ENCODE results near the gene ALKBH8. TPM values are rescaled to one million over a fixed set of nuclear protein-coding genes. Genes with fewer than 3 reads are reported as not detected.
A peak's percentile ranks its signal among the peaks of the same experiment; 100 is the strongest.

The ALKBH8 gene
- total RNA-seq, 1 experiment from 2014 or later = 15.7 TPM

- peaks cover 17% of the 10 kb centered on the region for H3K4me1 Mint-ChIP-seq (ENCODE audit: low read depth, unreplicated experiment)
- no peak for TF ChIP-seq CTCF (IDR thresholded peaks at IDR 0.05; ENCODE audit: insufficient read depth in 1 of 2, low read depth in 1 of 2, low read length in 1 of 2, severe bottlenecking in 1 of 2, unreplicated experiment in 1 of 2)
- Histone ChIP-seq H3K36me3 (ENCODE audit: control insufficient read depth, insufficient read depth, low read length) (no peaks in the 10 kb centered on the region), H3K9me3 (no peaks in the 10 kb centered on the region), H3K27me3 (replicated peaks; ENCODE audit: control insufficient read depth, insufficient read depth, low read length) (peaks cover 11% of the 10 kb centered on the region), H3K4me3 (ENCODE audit: low read depth, low read length) (no peak overlapping the region), H3K4me1 (peaks cover 4% of the 10 kb centered on the region; the same call in 1 of the 2 replicates)
- H3K9me3 Mint-ChIP-seq (ENCODE audit: unreplicated experiment) = no peaks in the 10 kb centered on the region
- ChIA-PET POLR2A (interaction anchor here (0.6 kb wide), 1 partner anchor 1745 kb away, joined by 4 read pairs; no protein-coding TSS in a partner anchor), CTCF (interaction anchor here (0.7 kb wide), 1 partner anchor 186 kb away, joined by 3 read pairs; no protein-coding TSS in a partner anchor)
- H3K27me3 Mint-ChIP-seq (ENCODE audit: insufficient read depth, unreplicated experiment) = peaks cover 31% of the 10 kb centered on the region
- no peak for DNase-seq
- H3K36me3 Mint-ChIP-seq (ENCODE audit: insufficient read depth, unreplicated experiment) = no peaks in the 10 kb centered on the region
- BruUV-seq (replicated peaks) = no TSS peak
- H3K4me3 Mint-ChIP-seq (ENCODE audit: unreplicated experiment) = no peak overlapping the region
- no peak overlapping the region for H3K27ac Mint-ChIP-seq (ENCODE audit: unreplicated experiment)
- intact Hi-C loops (cut with micrococcal nuclease; ENCODE audit: unreplicated experiment) = no loop called here
Observed at GRCh38 chr11:107593951-107594350, 28.4 kb upstream of the ALKBH8 start.

GRCh38 chr11:107592813-107593212 lies 27.3 kb upstream of the ALKBH8 start:
- ChIA-PET POLR2A (no interaction called here), CTCF (no interaction called here)
- no peak for TF ChIP-seq CTCF (IDR thresholded peaks at IDR 0.05; ENCODE audit: insufficient read depth in 1 of 2, low read depth in 1 of 2, low read length in 1 of 2, severe bottlenecking in 1 of 2, unreplicated experiment in 1 of 2)
- no peaks in the 10 kb centered on the region for H3K36me3 Mint-ChIP-seq (ENCODE audit: insufficient read depth, unreplicated experiment)
- Histone ChIP-seq H3K4me3 (ENCODE audit: low read depth, low read length) (no peak overlapping the region), H3K9me3 (no peaks in the 10 kb centered on the region), H3K36me3 (ENCODE audit: control insufficient read depth, insufficient read depth, low read length) (no peaks in the 10 kb centered on the region), H3K4me1 (peaks cover 4% of the 10 kb centered on the region; the same call in 1 of the 2 replicates), H3K27me3 (replicated peaks; ENCODE audit: control insufficient read depth, insufficient read depth, low read length) (peaks cover 11% of the 10 kb centered on the region)
- no TSS peak for BruUV-seq (replicated peaks)
- H3K27me3 Mint-ChIP-seq (ENCODE audit: insufficient read depth, unreplicated experiment) = peaks cover 34% of the 10 kb centered on the region
- no peak overlapping the region for H3K27ac Mint-ChIP-seq (ENCODE audit: unreplicated experiment)
- peaks cover 17% of the 10 kb centered on the region for H3K4me1 Mint-ChIP-seq (ENCODE audit: low read depth, unreplicated experiment)
- intact Hi-C loops (cut with micrococcal nuclease; ENCODE audit: unreplicated experiment) = no loop called here
- DNase-seq = no peak
- no peak overlapping the region for H3K4me3 Mint-ChIP-seq (ENCODE audit: unreplicated experiment)
- H3K9me3 Mint-ChIP-seq (ENCODE audit: unreplicated experiment) = no peaks in the 10 kb centered on the region

- Mint-ChIP-seq H3K36me3 (ENCODE audit: insufficient read depth, unreplicated experiment) (no peaks in the 10 kb centered on the region), H3K27ac (ENCODE audit: unreplicated experiment) (no peak overlapping the region), H3K27me3 (ENCODE audit: insufficient read depth, unreplicated experiment) (peaks cover 38% of the 10 kb centered on the region), H3K4me3 (ENCODE audit: unreplicated experiment) (peak overlapping the region; percentile 75), H3K9me3 (ENCODE audit: unreplicated experiment) (no peaks in the 10 kb centered on the region), H3K4me1 (ENCODE audit: low read depth, unreplicated experiment) (peaks cover 17% of the 10 kb centered on the region)
- BruUV-seq (replicated peaks) = no TSS peak
- CTCF ChIA-PET = interaction anchor here (0.7 kb wide), 1 partner anchor 97 kb away, joined by 4 read pairs; no protein-coding TSS in a partner anchor
- POLR2A ChIA-PET = no interaction called here
- Histone ChIP-seq H3K4me1 (peaks cover 4% of the 10 kb centered on the region; the same call in 1 of the 2 replicates), H3K9me3 (no peaks in the 10 kb centered on the region), H3K4me3 (ENCODE audit: low read depth, low read length) (no peak overlapping the region), H3K36me3 (ENCODE audit: control insufficient read depth, insufficient read depth, low read length) (no peaks in the 10 kb centered on the region), H3K27me3 (replicated peaks; ENCODE audit: control insufficient read depth, insufficient read depth, low read length) (peaks cover 11% of the 10 kb centered on the region)
- intact Hi-C loops (cut with micrococcal nuclease; ENCODE audit: unreplicated experiment) = no loop called here
- TF ChIP-seq CTCF (IDR thresholded peaks at IDR 0.05; ENCODE audit: insufficient read depth in 1 of 2, low read depth in 1 of 2, low read length in 1 of 2, severe bottlenecking in 1 of 2, unreplicated experiment in 1 of 2) = no peak
- no peak for DNase-seq
Observed at GRCh38 chr11:107592231-107592590, 26.7 kb upstream of the ALKBH8 start.

Measured in Caco-2 (cell line).